ENCODE measurements around the gene RASSF5. TPM values are rescaled to one million over a fixed set of nuclear protein-coding genes. Genes with fewer than 3 reads are reported as not detected.

Gene RASSF5
- total RNA-seq, 4 donors from 2014 or later: 6.6 to 23.0 (median 10.5) TPM

- Histone ChIP-seq H3K36me3 (peaks cover 0 to 12% (median 5%) of the 10 kb centered on the region in 4 donors), H3K27ac (replicated peaks in 1 of 4) (peak within 1 kb of the TSS; percentile 76 to 90 (median 86)), H3K27me3 (no peaks in the 10 kb centered on the region), H3K9me3 (no peaks in the 10 kb centered on the region), H3K4me3 (peak within 1 kb of the TSS; percentile 66 to 99 (median 86)), H3K4me1 (peaks cover 20 to 50% (median 42%) of the 10 kb centered on the region in 4 donors)
- DNase-seq (ENCODE audit: extremely low spot score): peak; percentile 97
- 1% methylated on average over 28 of the region's 84 CpGs for WGBS
- TF ChIP-seq EP300 (IDR thresholded peaks at IDR 0.05) (no peak), CTCF (IDR thresholded peaks at IDR 0.05) (peak in 2 of 3 experiments; percentile 24 to 25), POLR2AphosphoS5 (IDR thresholded peaks at IDR 0.05) (peak; percentile 98 to 99), POLR2A (IDR thresholded peaks at IDR 0.05; ENCODE audit: low read depth) (peak; percentile 79)
- intact Hi-C loops (cut with DNase I): loop anchor here (2.0 to 10.0 kb wide), 2 partner anchors 29 to 169 kb away; no protein-coding TSS in a partner anchor
Measured at GRCh38 chr1:206635080-206635977, 128.0 kb downstream of the RASSF5 start, which contains the start of gene DYRK3. DYRK3 (plus strand) TSS chr1:206635536; CDS start chr1:206635704, 168 bp downstream.

- Histone ChIP-seq H3K4me3 (peak overlapping the region; percentile 66 to 99 (median 86)), H3K9me3 (no peaks in the 10 kb centered on the region), H3K27me3 (no peaks in the 10 kb centered on the region), H3K4me1 (peaks cover 20 to 48% (median 39%) of the 10 kb centered on the region in 4 donors), H3K27ac (replicated peaks in 1 of 4) (peak overlapping the region; percentile 76 to 90 (median 86)), H3K36me3 (peaks cover 0 to 16% (median 8%) of the 10 kb centered on the region in 4 donors)
- 8% methylated on average over 11 of the region's 14 CpGs for WGBS
- intact Hi-C loops (cut with DNase I): loop anchor here (2.0 to 10.0 kb wide), 2 partner anchors 29 to 169 kb away; no protein-coding TSS in a partner anchor
- DNase-seq (ENCODE audit: extremely low spot score): no peak
- no peak for TF ChIP-seq POLR2AphosphoS5 (IDR thresholded peaks at IDR 0.05)
- TF ChIP-seq CTCF (IDR thresholded peaks at IDR 0.05): no peak
- TF ChIP-seq POLR2A (IDR thresholded peaks at IDR 0.05; ENCODE audit: low read depth): no peak
- no peak for TF ChIP-seq EP300 (IDR thresholded peaks at IDR 0.05)
Measured at GRCh38 chr1:206635978-206636345, 128.6 kb downstream of the RASSF5 start.

GRCh38 chr1:206636671-206637070 is 129.3 kb downstream of the RASSF5 start:
- H3K27ac ChIP-seq (replicated peaks in 1 of 4): peak overlapping the region in 3 of 4 donors; percentile 7 to 90 (median 81)
- WGBS: 38% methylated on average over 4 of the region's 4 CpGs
- H3K4me3 ChIP-seq: peak overlapping the region in 2 of 4 donors; percentile 92 to 99
- no peaks in the 10 kb centered on the region for H3K9me3 ChIP-seq
- no peak for TF ChIP-seq POLR2A (IDR thresholded peaks at IDR 0.05; ENCODE audit: low read depth)
- TF ChIP-seq CTCF (IDR thresholded peaks at IDR 0.05): no peak
- TF ChIP-seq EP300 (IDR thresholded peaks at IDR 0.05): no peak
- TF ChIP-seq POLR2AphosphoS5 (IDR thresholded peaks at IDR 0.05): no peak
- no peak for DNase-seq (ENCODE audit: extremely low spot score)
- peaks cover 20 to 43% (median 36%) of the 10 kb centered on the region in 4 donors for H3K4me1 ChIP-seq
- intact Hi-C loops (cut with DNase I): loop anchor here (10.0 kb wide), 1 partner anchor 168 kb away; no protein-coding TSS in a partner anchor
- peaks cover 0 to 20% (median 8%) of the 10 kb centered on the region in 4 donors for H3K36me3 ChIP-seq
- no peaks in the 10 kb centered on the region for H3K27me3 ChIP-seq

GRCh38 chr1:206637605-206638004 is 130.3 kb downstream of the RASSF5 start:
- no peaks in the 10 kb centered on the region for H3K9me3 ChIP-seq
- intact Hi-C loops (cut with DNase I): loop anchor here (10.0 kb wide), 1 partner anchor 167 kb away; no protein-coding TSS in a partner anchor
- TF ChIP-seq POLR2A (IDR thresholded peaks at IDR 0.05; ENCODE audit: low read depth): no peak
- TF ChIP-seq CTCF (IDR thresholded peaks at IDR 0.05): no peak
- TF ChIP-seq POLR2AphosphoS5 (IDR thresholded peaks at IDR 0.05): no peak
- no peak for TF ChIP-seq EP300 (IDR thresholded peaks at IDR 0.05)
- peaks cover 0 to 20% (median 9%) of the 10 kb centered on the region in 4 donors for H3K36me3 ChIP-seq
- H3K4me1 ChIP-seq: peaks cover 20 to 43% (median 36%) of the 10 kb centered on the region in 4 donors
- H3K27me3 ChIP-seq: no peaks in the 10 kb centered on the region
- H3K4me3 ChIP-seq: no peak overlapping the region
- DNase-seq (ENCODE audit: extremely low spot score): no peak
- peak overlapping the region in 1 of 4 donors; percentile 81 for H3K27ac ChIP-seq (replicated peaks in 1 of 4)

Small RNAs within 50 kb of the gene (small RNA-seq; reads per million reads assigned to genes)
- gene MIR6769B: 0 to 0.08 (median 0) reads per million in 3 donors

Other genes starting within 250 kb of the RASSF5 start
- 1 to 10 TPM; 1.4 to 2.5 (median 2.3) TPM for gene IKBKE, start 37.1 kb upstream of the RASSF5 start, total RNA-seq
- 10 to 100 TPM; 40.3 to 50.0 (median 47.9) TPM for gene EIF2D, start 104.9 kb downstream of the RASSF5 start, total RNA-seq
- gene DYRK3, start 128.0 kb downstream of the RASSF5 start, total RNA-seq: 10 to 100 TPM in 2 of 4 donors, 1 to 10 TPM in 2; 5.6 to 14.7 (median 9.0) TPM
- gene MAPKAPK2, start 177.4 kb downstream of the RASSF5 start, total RNA-seq: 10 to 100 TPM; 37.8 to 70.1 (median 61.7) TPM